ENCODE results near the gene CHD1. TPM values are rescaled to one million over a fixed set of nuclear protein-coding genes. Genes with fewer than 3 reads are reported as not detected.
"Not testable (repeated sequence)": the region's sequence is repeated elsewhere in the genome, so short reads cannot be mapped to it uniquely, and the experiment has no call there.

Gene CHD1
- total RNA-seq, 1 donor from 2014 or later, result 32.8 TPM

DNA sequence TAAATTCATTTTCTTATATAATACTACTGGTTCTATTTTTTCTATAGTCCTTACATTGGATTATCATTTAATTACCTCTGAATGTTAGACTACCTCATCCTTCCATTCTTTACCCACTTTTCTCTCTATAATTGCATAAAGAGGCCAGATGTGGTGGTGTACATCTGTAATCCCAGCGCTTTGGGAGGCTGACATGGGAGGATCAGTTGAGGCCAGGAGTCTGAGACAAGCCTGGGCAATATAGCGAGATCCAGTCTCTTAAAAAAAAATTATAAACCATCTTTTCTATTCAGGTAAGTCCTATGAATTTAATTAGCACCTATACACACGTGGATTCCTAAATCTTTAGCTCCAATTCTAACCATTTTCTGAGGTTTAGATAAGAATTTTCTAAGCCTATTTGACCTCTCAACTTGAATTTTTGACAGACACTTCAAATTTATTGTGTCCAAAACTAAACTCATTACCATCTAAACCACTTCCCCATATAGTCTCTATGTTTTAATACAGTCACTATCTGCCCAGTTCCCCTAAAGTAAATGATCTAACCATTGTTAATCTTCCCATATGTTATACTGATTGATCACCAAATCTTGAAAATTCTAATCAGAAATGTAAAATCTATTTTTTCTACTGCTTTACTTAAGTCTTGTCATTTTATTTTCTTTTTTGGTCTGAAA, 33.0 kb upstream of the CHD1 start:
- ATAC-seq (no peak), DNase-seq (no peak)
- no peak overlapping the region for H3K27ac ChIP-seq
- TF ChIP-seq CTCF (IDR thresholded peaks at IDR 0.05), result no peak
- intact Hi-C loops (cut with DNase I), result no loop called here
- no peaks in the 10 kb centered on the region for H3K4me1 ChIP-seq
- no peaks in the 10 kb centered on the region for H3K9me3 ChIP-seq
- H3K36me3 ChIP-seq, result no peaks in the 10 kb centered on the region
- no peaks in the 10 kb centered on the region for H3K27me3 ChIP-seq (ENCODE audit: low read depth)
- no peak overlapping the region for H3K4me3 ChIP-seq

DNA sequence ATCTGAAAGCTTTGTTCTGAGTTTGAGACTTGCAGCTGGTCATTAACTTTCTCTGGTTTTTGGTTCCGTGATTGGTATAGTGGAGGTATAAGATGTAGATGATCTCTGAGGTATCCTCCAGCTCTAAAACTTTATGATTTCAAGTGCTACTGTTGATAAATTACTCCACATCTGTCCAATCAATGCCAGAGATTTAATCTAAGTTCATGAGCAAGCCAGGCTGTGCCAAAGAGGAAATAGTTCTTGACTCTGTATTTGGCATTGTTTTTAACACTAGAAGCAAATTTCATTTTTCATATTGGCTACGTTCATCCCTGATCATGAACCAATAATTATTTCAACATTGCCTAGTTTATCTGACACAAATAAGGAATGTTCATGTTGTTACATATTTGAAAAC, 28.5 kb upstream of the CHD1 start:
- intact Hi-C loops (cut with DNase I), result no loop called here
- Histone ChIP-seq H3K27ac (no peak overlapping the region), H3K4me1 (no peaks in the 10 kb centered on the region), H3K4me3 (no peak overlapping the region), H3K27me3 (ENCODE audit: low read depth) (no peaks in the 10 kb centered on the region), H3K36me3 (no peaks in the 10 kb centered on the region), H3K9me3 (no peaks in the 10 kb centered on the region)
- DNase-seq, result no peak
- ATAC-seq, result no peak
- TF ChIP-seq CTCF (IDR thresholded peaks at IDR 0.05), result no peak

GRCh38 chr5:98955888-98956287, 27.1 kb upstream of the CHD1 start:
- H3K27me3 ChIP-seq (ENCODE audit: low read depth); H3K4me3 ChIP-seq; ATAC-seq; H3K4me1 ChIP-seq; H3K27ac ChIP-seq; DNase-seq; intact Hi-C loops (cut with DNase I); H3K36me3 ChIP-seq; H3K9me3 ChIP-seq: not testable (repeated sequence)

DNA sequence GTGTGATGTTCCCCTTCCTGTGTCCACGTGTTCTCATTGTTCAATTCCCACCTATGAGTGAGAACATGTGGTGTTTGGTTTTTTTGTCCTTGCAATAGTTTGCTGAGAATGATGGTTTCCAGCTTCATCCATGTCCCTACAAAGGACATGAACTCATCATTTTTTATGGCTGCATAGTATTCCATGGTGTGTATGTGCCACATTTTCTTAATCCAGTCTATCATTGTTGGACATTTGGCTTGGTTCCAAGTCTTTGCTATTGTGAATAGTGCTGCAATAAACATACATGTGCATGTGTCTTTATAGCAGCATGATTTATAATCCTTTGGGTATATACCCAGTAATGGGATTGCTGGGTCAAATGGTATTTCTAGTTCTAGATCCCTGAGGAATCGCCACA, 26.7 kb upstream of the CHD1 start:
- intact Hi-C loops (cut with DNase I); H3K9me3 ChIP-seq; DNase-seq; H3K36me3 ChIP-seq; H3K27me3 ChIP-seq (ENCODE audit: low read depth); ATAC-seq; H3K4me3 ChIP-seq; H3K27ac ChIP-seq; H3K4me1 ChIP-seq: not testable (repeated sequence)

- H3K4me3 ChIP-seq, result no peak overlapping the region
- DNase-seq (no peak), ATAC-seq (no peak)
- H3K27me3 ChIP-seq (ENCODE audit: low read depth), result no peaks in the 10 kb centered on the region
- intact Hi-C loops (cut with DNase I), result no loop called here
- TF ChIP-seq CTCF (IDR thresholded peaks at IDR 0.05), result no peak
- no peaks in the 10 kb centered on the region for H3K36me3 ChIP-seq
- no peaks in the 10 kb centered on the region for H3K9me3 ChIP-seq
- H3K4me1 ChIP-seq, result no peaks in the 10 kb centered on the region
- H3K27ac ChIP-seq, result no peak overlapping the region
These were observed 25.7 kb upstream of the CHD1 start for GRCh38 chr5:98954392-98955028.

GRCh38 chr5:98942847-98943246, 14.0 kb upstream of the CHD1 start:
- H3K4me3 ChIP-seq, result no peak overlapping the region
- no peaks in the 10 kb centered on the region for H3K9me3 ChIP-seq
- TF ChIP-seq CTCF (IDR thresholded peaks at IDR 0.05), result no peak
- no peaks in the 10 kb centered on the region for H3K27me3 ChIP-seq (ENCODE audit: low read depth)
- ATAC-seq, result no peak
- H3K36me3 ChIP-seq, result no peaks in the 10 kb centered on the region
- DNase-seq, result no peak
- no peak overlapping the region for H3K27ac ChIP-seq
- intact Hi-C loops (cut with DNase I), result no loop called here
- H3K4me1 ChIP-seq, result peaks cover 35% of the 10 kb centered on the region

Measured in lower lobe of right lung (tissue), 2 donors.